GM19468 (cell line): ENCODE results near the gene RAB40B.
"Not testable (repeated sequence)": the region's sequence is repeated elsewhere in the genome, so short reads cannot be mapped to it uniquely, and the experiment has no call there.

ENCODE experiments used
- ATAC-seq: cut with Tn5 transposase; IDR thresholded peaks from one replicate; pipeline ENCODE4 v1.9.1; 2021; ENCODE audit warnings: mild to moderate bottlenecking, moderate library complexity, moderate number of reproducible peaks; ENCODE audit not compliant: unreplicated experiment; ENCODE audit errors: extremely low read depth

Gene RAB40B, protein sequence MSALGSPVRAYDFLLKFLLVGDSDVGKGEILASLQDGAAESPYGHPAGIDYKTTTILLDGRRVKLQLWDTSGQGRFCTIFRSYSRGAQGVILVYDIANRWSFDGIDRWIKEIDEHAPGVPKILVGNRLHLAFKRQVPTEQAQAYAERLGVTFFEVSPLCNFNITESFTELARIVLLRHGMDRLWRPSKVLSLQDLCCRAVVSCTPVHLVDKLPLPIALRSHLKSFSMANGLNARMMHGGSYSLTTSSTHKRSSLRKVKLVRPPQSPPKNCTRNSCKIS

DNA sequence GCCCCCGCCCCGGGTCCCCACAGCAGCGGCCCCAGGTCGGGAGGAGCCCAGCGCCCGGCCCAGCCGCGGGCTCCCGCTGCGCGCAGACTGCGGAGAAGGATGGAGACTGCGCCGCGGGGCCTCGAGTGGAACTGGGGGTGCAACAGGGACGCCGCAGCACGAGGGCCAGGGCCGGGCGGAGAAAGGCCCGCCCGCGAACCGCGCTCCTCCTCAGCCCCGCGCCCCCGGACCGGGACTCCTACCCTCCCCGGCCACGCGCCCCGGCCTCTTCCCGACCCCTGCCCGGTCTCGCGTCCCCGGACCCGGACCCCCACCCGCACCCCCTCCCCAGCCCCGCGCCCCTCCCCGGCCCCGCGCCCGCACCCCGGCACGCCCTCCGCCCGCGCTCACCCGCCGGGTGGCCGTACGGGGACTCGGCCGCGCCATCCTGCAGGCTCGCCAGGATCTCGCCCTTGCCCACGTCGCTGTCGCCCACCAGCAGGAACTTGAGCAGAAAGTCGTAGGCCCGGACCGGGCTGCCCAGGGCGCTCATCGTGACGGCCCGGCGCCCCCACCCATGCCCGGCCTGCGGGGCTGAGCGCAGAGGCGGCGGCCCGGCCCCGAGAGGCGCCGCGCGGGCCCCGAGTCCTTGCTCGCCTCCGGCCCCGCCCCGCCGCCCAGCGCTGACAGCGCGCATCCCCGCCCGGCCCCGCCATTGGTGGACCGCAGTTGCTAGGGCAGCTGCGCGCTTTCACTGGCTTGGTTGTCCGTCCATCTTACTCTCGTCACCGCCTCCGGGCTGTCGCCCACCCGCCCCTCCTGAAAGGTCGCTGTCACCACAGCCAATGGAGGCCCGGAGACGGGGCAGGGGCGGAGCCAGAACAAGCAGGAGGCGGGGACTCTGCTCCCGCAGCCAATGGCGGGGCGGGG, at the start of gene RAB40B:
RAB40B (minus strand) TSS at position 634 of the 909 bp plus-strand sequence; CDS start at position 532, 102 bp downstream.
- peak; percentile 95 for ATAC-seq

DNA sequence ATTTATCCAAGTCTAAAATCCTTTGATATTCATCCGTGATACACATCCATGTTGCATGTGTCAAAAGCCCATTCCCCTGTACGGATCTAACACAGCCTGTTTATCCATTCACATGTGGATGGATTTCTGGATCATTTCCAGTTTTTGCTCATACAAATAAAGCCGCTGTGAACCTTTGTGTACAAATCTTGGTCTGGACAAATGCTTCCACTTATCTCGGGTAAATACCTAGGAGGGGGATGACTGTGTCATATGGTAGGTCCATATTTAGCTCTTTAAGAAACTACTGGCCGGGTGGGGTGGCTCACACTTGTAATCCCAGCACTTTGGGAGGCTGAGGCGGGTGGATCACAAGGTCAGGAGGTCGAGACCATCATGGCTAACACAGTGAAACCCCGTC, 47.0 kb upstream of the RAB40B start:
- ATAC-seq, result no peak

DNA sequence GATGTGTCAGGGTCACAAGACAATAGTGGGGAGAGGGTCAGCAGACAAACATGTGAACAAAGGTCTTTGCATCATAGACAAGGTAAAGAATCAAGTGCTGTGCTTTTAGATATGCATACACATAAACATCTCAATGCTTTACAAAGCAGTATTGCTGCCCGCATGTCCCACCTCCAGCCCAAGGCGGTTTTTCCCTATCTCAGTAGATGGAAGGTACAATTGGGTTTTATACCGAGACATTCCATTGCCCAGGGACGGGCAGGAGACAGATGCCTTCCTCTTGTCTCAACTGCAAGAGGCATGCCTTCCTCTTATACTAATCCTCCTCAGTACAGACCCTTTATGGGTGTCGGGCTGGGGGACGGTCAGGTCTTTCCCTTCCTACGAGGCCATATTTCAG, 46.2 kb upstream of the RAB40B start:
- ATAC-seq, result not testable (repeated sequence)

DNA sequence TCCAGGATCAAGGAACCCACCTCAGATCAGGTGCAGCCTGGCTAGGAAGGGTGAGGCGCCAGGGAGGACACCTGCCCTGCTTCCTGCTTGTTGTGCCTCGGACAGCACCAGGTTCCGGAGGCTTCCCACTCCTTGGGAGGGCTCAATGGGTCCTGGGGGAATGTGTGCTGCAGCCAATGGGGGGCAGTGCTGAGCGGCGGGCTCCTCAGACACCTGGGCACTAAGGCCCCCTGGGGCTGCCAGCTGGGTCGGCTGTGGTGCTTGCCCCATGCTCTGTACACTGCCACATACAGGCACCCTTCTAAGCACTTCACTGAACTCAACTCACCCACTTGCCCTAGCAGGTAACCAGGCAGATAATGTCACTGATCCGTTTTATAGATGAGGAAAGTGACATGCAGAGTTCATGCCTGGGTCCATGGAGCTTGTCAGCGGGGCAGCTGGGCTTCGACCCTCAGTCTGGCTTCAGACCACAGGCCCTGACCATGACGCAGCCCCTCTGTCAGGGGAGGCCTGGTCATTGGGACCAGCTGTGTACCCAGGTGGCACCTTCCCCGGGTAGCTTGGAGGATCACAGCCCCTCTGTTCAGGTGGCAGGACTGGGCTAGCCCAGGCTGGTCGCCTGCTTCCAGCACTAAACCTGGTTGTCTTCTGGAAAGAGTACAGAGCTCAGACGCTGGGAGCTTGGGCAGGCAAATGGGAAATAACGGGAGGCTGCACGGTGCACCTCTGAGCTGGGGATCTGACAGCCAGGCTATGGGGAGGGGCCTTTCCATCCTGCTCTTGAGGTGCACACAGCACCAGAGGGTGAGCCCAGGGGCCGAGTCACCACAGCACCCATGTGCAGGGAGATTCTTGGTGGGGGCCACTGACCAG, 45.1 kb upstream of the RAB40B start:
- ATAC-seq, result no peak

DNA sequence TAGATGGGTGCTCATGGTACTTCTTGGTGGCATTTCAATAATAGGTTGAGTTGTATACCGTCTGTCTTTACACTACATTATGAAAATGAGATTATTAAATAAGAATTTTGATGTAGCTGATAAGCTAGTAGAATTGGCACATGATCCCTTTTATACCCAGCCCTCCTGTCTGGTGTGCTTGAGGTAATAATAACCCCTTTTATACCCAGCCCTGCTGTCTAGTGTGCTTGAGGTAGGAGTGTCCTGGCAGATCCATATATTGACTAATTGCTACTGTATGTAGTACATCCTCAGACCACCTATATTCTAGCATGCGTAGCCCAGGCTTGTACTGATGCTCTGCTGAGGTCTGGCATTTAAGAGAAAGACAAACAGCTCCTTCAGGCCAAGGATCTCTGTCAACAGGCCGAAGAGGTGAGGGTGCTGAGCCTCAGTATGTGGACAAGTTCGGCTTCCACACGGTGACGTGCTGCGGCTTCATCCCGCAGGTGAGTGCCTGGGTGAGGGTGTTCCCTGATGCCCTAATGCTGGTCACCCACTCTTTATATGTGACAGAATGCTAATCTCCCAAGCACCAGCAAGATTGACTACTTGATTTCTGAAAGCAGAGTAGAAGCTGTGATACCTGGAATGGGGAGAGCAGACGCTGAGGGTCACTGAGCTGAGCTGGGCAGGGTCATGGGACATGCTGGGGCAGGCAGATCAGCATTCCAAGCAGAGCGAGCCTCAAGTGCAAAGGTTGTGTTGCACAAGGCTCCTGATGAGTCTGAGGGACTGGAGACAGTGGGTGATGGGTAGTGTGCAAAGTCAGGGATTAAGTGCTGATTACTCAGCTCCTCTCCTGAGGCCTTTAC, 42.6 kb upstream of the RAB40B start:
- ATAC-seq, result no peak

DNA sequence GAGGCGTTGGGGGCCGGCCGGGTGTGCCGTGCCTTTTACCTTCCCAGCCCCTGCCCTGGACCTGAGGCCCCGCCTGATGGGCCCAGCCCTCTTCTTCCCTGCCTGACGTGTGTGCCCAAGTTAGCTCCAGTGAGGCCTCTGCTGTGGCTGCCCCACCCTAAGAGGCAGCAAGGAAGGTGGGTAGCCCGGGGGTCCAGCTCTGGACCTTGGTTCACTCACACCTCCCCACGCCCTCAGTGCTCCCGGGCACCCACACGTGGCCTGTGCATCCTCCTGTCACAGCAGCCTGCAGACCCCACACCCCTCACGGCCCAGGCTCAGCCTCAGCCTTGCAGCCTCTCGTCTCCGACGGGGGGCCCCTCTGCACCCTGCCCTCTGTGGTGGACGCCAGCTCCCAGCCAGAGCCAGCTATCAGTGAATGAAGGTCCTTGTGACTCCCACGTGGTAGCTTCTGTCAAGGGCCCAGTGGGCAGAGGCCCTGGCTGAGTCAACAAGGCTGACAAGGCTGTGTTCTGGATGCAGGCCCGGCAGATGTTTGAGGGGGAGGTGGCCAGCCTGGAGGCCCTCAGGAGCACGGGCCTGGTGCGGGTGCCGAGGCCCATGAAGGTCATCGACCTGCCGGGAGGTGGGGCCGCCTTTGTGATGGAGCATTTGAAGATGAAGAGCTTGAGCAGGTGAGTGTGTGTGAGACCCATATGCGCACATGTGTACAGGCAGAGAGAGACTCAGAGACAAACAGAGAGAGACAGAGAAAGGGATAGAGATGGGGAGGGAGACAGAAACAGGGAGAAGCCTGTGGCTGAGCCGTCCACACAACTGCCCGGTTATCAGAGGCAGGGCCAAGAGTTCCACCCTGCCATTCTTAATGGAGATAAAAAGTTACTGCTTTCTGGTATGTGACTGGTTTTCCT, 39.7 kb upstream of the RAB40B start:
- ATAC-seq, result no peak

DNA sequence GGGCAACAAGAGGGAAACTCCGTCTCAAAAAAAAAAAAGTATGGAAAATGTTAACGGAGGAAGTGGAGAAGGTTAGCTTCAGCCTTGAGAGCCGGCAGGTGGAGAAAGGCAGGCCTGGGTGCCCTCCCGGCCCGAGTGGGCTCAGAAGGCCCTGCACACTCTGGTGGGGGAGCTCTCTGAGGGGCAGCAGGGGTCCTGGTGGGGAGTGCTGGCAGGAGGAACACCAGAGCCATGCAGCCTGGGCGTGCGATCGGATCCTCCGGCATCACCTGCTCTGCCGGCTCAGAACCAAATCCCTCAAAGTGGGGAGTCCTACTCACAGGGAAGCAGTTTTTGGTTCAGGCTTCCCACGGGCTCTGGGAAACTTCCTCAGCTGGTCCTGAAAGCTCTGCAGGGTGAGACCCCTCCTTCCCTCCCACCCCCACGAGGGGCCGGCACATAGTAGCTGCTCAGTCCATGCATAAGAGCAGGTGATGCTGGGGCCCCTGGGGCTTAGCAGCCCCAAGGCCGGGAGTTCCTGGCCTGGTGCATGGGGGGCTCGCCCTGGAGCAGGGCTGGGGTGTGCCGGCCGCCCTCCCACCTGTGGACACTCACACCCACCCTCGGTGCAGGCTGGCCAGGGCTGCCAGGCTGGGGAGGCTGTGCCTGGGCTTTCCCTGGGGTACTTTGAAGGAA, 38.1 kb upstream of the RAB40B start:
- no peak for ATAC-seq

DNA sequence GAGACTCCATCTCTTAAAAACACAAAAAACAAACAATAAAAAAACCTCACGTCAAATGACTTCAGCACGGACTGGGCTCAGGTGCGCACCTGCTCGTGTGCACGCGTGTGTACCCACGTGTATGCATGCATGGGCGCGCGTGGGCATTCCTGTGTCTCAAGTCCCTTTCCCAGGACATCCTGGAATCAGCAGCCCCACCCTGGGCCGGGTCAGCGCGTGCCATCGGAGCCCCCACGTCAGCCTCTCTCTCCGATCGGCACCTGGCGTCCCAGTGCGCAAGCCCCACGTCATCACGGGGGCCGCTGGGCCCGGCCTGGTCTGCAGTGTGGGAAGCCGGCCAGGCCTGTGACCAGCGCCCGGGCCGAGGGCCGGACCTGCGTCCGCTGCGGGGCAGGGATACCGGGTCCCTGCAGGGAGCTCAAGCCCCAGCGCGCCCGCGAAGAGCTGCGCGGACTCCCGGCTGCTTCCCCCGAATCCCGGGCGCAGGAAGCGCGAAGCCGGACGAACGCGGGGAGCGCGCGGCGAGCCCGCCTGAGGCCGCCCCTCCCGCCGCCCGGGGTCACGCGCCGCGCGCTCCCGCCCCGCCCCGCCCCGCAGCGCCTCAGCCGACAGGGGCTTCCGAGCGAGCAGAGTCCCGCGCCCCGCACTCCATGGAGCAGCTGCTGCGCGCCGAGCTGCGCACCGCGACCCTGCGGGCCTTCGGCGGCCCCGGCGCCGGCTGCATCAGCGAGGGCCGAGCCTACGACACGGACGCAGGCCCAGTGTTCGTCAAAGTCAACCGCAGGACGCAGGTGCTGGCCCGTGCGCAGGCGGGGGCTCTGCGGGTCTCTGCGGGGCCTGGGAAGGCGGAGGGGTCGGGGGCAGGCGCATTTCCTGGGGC, 36.7 kb upstream of the RAB40B start, which contains the start of gene FN3K:
FN3K (plus strand) TSS at position 629 of the 880 bp plus-strand sequence; CDS start at position 651, 22 bp downstream.
- ATAC-seq, result no peak

DNA sequence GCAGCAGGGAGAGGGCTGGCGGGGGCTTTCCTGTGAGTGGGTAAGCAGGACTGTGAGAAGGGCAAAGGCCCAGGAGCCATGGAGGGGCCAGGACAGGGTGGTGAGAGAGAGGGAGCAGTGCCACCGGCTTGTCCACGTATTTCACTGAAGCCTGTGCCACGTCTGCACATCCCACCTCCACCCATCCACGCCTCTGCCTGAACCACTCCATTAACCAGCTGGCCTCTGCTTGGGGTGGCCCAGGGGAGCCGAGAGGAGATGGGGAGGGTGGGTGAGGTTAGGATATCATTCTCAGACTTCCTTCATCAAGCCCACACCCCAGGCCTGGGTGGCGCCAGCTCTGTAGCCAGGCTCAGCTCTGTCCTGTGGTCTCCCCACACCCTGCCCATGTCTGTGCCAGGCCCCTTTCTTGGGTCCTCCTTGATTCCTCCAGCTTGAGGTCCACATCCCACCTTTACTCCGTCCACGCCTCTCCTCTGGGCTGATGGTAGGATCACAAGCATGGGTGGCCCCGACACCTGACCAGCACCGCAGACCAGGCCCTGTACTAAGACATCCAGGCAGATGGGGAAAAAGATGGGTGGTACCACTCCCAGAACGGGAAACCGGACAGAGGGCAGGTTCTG, 33.7 kb upstream of the RAB40B start:
- ATAC-seq, result no peak

DNA sequence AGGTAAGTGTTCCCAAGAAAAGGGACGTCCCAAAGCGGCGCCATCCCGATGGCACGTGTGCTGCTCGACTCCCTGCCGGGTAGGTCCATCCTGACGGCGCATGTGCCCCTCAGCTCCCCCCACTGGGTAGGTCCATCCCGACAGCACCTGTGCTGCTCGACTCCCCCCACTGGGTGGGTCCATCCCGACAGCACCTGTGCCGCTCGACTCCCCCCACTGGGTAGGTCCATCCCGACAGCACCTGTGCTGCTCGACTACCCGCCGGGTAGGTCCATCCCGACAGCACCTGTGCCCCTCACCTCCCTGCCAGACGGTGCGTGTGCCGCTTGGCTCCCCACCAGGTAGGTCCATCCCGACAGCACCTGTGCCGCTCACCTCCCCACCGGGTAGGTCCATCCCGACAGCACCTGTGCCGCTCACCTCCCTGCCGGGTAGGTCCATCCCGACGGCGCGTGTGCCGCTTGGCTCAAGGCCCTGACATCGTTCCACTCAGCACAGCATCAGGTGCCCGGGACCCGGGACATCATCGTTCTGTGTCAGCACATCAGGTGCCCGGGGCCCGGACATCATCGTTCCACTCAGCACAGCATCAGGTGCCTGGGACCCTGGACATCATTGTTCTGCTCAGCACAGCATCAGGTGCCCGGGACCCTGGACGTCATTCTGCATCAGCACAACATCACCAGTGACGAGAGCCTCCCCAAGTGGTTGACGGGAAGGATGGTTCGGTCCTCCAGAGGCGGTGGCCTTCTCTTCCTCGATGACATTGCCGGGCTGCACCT, 31.2 kb upstream of the RAB40B start:
- no peak for ATAC-seq

DNA sequence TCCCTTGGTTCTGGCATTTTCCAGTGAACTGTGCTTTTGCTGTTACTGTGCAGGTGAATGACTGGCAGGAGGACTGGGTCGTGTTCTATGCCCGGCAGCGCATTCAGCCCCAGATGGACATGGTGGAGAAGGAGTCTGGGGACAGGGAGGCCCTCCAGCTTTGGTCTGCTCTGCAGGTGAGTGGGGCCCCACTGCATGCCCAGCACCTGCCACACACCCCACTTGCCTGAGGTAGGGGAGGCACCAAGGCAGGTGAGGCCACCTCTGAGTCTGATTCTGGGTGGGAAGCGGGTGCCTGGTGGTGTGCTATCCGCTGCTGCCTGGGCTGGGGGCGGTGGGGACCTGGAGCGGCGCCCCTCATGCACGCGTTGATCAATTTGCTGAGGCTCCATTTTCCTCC, 27.9 kb upstream of the RAB40B start:
- no peak for ATAC-seq

DNA sequence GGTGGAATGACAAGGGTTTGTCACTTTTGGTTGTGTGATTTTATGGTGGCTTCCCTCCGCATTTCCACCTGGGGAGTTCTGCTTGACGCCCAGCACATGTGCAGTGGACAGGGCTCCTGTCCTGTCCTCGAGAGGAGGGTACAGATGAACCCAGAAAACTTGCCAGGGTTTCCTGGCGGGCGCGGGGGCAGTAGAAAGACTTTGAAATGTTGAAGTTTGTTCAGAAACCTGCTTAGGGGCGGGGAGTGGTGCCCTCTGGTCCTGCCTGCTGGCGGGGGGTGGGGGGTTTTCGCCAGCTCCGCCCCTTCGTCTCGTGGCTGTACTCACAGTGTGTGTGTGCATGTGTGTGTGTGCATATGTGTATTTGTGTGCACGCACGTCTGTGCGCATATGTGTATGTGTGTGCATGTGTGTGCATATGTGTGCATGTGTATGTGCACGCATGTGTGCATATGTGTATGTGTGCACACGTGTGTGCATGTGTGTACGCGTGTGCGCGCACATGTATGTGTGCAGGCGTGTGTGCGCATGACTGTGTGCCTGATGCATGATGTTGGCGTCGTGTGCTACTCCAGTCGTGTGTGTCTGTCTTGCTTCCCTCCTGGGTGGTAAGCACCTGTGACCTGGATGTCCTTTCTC, 24.8 kb upstream of the RAB40B start:
- no peak for ATAC-seq

DNA sequence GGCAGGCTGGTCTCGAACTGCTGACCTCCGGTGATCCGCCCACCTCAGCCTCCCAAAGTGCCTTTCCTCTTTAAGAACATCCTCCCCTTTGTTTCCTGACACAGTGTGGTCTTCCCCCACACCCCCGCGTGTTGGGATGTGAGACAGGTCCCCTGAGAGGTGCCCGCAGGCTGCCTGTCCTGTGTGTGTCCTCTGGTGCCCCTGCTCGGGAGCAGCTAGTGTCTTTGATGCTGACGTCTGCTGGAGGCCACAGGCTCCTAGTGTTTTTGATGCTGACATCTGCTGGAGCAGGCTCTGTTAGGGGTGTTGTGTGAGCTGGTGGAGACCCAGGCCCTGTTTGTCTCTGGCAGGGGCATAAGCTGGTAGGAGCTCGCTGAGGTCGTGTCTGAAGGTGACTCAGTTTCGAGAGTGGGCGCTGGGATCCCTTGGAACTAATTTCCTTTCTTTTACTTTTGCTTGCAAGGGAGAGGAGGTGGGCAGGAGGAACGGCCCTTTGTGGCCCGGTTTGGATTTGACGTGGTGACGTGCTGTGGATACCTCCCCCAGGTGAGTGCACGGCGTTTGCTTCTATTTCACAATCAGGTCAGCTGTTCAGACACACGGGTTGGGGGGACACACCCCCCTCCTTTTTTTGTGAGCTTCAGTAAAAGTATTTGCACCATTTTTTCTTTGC, 24.0 kb upstream of the RAB40B start:
- no peak for ATAC-seq

DNA sequence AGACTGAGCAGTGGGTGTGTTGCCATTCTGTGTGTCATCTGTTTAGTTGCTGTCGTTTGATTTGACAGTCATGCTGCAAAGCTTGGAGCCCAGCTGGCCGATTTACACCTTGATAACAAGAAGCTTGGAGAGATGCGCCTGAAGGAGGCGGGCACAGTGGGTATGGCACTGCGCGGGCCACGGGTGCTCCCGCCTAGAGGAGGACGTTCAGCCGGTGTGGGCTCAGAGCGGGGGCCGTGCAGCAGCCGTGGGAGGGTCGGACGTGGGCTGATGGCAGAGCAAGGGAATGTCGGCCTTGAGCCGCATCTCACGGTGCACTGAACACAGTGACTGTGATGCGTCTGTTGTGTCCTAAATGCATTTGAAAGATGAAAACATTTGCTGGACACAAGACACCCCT, 21.7 kb upstream of the RAB40B start:
- ATAC-seq, result no peak
